Left forelimb (tissue), 1 donor: ENCODE measurements around the gene NUDT16L1.

Experiments
- DNase-seq: peaks from one replicate; pipeline ENCODE4 v3.0.0-alpha.2; 2018; ENCODE audit warnings: low spot score

NUDT16L1 gene

DNA sequence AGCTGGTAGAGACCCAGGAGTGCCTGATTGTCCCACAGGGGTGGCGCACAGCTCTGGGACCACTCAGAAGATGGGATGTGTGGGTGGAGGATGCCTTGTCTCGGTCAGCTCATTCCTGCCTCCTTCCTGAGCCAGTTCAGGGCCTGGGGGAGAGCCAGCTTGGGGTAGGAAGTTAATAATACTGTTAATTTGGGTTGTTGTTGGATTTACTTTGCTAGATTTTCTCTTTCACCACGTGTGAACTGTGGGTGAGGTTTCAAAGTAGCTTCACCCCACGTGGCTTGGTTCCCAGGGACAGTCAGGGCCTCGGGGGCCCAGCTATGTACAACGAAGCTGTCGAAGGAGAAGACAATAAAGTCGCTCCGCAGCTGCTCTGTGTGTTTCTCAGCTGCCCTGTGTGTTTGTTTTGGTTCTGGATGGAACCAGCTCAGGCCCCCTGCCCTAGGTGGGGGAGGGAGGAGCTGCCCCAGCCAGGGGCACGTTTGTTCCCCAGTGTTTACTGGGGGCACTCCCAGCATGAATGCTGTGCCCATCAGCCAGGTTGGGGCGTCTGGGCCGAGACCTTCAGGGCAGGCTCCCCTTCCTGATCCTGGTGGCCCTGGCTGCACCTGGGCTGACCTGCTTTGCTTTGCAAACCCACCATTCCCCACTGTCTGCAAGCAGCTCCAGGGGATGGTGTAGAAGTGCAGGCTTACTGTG is 2.3 kb downstream of the NUDT16L1 start:
- DNase-seq, result no peak

DNA sequence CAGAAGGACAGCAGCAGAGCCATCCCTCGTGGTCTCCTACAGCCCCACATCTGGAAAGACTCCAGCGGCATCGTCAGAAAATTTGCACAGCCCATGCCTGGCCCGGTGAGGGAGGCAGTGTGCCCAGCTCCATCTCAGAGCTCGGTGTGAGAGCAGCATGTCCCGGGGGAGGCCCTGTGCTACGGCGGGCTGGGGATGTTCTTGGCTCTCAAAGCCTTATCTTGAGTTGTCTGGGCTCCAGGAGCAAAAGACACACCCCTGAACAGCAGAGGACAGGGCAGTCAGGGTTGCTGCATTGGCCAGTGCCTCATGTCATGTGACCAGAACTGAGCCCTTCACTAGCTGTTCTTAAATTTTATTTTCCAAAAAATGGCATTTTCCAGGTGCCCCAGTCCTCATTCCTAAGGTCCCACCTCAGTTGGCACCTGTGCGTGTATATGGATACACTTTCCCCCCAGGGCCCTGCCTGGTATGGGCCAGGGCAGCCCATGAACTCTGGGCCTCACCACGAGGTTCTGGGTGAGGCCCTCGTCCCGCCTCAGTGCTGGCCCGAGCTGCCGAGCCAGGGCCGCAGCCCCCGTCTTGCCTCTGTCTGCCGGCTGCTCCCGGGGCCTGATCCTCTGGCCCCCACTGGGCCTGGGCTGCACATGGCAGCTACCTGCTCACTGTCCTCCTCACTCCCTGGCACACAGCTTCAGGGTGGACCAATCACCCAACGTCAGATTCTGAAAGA is 3.0 kb downstream of the NUDT16L1 start:
- no peak for DNase-seq

DNA sequence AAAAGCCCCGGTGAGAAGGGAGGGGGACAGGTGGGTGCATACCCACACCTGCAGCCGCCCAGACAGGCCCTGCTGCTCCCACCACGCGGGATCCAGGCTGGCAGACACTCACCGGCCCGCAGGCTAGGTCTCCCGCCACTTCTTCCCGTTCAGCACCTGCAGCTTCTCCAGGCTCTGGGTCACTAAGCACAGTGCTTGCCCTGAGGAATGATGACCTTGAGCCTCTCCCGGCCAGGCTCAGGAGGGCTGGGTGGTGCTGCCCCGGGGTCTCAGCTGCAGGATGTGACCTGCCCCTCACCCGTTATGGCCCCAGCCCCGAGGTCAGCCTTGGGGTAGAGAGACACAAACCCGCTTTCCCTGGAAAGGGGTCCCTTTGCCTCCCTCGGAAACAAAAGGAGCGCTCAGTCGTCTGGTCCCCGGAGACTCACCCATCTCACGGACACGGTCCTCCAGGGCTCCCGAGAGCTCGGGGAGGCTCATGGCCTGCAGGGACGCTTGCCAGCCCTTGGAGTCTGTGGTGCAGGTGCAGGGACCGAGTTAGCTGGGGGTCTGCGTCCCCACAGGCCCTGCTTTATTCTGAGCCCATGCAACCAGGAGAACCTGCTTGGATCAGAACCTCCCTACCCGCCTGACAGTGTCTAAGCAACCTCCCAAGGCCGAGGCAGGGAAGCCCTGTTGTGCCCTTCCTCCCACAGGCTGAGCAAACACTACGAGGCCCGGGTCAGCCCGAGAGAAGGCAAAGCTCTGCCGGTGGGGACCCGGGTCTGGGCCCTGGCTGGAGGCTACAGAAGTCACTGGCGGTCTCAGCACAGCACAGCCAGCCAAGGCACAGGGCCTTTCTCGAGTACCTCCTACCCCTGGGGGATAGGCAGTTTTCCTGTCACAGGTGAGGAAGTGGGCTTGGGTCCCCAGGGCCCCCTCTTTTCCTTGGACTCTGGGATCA is 3.8 kb downstream of the NUDT16L1 start:
- peak; percentile 64 for DNase-seq

DNA sequence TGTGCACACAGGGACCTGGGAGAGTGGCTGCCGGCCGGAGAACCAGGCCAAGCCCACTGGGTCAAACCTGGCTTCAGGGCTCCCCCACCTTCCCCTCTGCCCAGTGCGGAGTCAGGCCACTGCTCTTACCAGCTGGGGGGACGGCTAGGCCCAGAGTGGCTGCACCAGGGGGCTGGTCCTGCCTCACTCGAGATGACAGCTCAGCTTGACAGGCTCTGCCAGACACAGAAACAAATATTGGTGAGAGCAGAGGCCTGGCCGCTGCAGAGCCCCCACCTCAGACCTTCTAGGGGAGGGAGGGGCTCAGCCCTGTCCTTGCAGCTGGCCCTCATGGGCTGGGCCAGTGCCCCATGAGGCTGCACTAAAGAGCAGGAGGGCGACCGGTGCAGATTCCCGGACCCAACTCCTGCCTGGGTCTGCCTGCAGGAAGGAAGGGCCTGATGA is 4.5 kb downstream of the NUDT16L1 start:
- peak; percentile 59 for DNase-seq

DNA sequence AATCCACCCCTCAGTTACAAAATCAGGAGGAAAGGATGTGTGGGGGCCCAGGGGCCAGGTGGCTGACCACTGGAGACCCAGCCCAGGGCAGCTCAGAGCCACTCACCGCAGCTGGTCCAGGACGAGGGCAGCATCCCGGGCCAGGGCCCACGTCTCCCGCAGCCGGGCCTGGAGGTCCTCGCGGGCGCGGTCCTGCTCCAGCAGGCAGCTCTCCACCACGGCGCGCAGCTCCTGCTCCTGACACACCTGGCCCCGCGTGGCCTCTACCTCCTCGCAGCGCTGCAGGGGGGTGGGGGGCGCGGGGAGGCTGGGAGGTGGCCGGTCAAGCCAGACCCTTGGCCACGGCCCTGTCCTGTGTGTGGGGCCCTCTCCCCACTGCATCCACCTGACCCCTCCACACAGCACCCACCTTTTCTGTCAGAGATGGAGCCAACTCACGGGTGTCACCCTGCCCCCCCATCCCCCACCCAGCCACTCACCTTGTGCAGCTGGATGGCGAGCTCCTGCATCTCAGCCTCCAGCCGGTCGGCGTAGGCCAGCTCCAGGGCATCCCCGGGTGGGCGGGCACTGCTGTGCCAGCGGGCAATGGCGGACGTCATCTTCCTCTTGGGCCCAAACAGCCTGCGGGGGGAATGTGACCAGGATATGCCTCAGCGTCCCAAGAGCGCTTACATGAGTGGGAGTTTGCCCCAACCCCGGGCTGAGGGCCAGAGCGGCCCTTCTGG is 5.1 kb downstream of the NUDT16L1 start:
- DNase-seq, result peak; percentile 65

DNA sequence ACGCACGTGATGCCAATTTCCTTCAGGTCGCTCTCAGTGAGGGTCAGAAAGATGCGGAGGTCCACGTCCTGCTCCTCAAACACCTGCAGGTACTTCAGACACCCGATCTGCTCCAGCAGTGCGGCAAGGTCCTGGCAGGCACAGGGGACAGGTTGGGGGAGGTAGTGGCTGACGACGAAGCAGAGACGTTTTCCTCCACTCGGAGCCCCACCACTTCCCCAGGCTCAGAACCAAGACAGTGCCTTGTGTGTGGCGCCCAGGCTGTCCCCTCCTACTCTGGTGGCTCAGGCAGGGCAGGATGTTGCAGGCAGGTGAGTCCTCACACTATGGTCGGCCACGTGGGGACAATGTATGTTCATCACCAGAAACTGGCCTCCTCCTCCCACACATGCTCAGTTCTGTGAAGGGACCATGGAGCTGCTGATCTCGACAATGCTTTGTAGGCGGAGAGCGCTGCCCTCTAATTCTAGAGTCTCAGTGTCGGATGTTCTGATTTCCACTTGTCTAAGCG is 5.7 kb downstream of the NUDT16L1 start:
- DNase-seq, result no peak

DNA sequence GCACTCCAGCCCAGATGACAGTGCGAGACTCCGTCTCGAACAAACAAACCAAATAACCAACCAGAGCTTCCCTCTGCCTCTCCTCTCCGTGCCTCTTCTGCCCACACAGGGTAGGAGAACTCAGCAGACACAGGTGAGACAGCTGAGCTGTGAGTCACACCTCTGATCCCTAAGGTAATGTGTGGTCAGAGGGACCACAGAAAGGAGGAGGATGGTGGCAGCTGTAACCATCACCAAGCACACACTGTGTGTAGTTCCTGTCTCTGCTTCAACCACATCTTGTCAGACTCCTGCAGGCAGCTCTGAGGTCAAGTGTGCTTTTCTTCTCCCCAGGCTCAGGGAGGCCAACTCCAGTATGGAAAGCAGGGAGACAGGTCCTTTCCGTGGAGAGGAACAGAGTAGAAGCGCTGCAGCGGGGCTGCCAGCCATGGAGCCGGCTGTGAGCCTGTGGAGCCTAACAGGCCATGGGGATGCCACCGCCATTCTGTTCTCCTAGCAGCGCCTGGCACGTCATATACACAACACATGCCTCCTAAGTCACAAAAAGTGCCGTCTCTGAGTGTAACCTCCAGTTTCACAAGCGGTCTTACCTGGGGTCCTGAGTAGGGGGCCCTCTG is 7.1 kb downstream of the NUDT16L1 start:
- no peak for DNase-seq

DNA sequence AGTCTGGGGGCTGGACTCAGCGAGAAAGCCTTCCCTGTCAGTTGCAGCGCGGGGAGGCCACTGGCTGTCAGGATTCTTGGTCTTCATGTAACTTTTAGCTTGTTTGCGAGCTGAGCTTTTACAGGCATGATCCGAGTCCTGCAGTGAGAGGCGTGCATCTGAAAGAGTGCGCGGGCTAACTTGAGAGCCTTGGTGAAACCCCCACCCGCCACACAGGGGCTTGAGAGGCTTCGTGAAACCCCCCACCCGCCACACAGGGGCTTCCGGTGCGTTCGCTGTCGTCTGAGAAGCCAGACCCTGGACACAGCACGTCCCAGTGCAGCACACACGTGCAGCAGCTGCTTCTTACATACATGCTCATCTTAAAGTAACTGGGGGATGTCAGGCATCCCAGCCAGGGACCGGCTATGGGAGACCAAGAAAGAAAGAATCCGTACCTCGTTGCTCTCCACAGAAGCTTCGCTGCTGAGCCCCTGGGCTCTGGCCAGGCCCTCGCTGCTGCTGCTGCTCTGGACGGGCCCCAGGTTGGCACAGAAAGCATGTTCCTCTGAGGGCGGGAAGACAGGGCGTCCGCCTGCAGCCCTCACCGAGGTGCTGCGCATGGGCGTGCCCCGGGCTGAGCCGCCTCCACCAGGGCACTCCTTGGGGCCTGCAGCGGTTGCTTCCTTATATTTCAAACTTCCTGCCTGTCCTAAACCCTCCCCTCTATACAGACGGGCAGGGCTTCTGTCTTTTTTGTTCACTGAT is 7.8 kb downstream of the NUDT16L1 start:
- DNase-seq, result no peak

DNA sequence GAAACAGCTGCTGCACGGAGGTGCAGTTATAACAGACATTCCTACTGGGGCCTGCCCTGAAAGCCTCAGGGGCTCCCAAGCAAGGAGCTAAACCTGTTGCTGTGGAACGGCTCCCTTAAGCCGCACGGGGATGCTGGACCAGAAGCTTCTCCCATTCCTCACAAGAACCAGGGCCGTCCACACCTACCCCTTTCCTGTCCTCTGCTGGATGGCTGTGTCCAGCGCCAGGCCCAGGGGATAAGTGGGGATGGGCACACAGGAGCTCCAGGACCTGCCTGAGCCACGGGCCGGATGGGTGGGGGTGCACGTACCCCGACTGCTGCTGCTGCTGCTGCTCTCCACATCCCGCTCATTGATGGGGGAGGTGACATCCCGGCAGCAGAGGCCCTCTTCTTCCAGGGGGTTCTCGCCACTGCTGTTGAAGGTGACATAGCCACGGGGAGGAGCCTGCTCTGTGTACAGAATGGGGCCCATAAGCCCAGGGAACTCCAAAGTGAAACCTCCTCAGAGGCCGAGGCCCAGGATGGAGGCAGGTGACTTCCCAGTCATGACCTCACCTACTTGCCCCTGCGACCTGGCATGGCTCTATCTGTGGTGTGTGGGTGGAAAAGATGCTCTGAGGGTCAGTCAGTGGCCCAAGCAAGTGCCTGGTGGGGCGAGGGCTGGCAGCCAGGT is 8.6 kb downstream of the NUDT16L1 start:
- DNase-seq, result no peak

DNA sequence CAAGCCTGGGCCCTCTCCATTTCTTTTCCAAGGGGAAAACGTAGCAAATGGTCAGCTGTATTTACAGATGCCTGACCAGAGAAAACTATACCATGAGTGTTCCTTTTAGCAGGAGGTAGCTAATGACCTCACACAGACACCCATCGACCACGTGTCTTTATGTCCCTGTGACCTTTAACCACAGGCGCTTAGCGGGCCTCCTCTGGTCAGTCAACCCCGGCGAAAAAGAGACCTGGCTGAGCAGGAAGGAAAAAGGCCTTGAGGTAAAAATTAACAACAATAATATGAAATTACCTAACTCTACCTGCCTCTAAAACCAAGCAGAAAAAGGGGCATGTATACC is 9.1 kb downstream of the NUDT16L1 start:
- no peak for DNase-seq

DNA sequence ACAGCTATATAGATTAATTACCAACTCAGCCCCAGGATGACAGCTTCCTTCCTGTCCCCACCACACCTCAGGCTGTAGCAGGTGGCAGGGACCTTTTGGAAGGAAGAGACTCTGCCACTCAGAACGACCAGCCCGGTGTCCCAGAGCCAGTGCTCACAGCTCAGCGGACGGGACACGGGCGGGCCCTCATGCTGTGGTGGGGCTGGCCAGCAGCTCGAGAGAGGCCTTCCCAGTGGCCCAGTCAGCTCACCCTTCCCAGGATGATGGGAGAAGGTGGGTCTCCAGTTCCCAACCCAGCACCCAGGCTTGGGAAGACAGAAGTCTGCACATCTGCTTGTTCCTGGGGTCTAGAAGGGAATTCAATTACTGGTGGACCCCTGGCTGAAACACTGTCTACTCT is 10.5 kb downstream of the NUDT16L1 start:
- no peak for DNase-seq

DNA sequence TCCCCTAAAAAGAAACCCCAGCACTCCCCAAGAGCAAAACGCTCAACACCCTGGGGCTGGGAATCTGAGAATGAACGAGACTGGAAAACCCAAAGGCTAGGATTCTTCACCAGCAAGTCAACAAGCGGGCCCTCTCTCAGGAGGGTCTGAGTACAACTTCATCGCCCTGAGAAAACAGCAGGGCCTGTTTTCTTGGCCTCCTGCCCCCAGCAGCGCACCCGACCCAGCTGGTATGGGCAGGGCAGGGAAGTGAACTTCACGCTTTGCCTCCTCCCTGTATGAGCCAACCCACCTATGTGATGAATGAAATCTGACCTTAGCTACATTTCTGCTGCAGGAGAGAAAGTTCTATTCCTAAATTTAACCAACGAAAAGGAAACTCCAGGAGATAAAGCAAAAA is 11.1 kb downstream of the NUDT16L1 start:
- no peak for DNase-seq

DNA sequence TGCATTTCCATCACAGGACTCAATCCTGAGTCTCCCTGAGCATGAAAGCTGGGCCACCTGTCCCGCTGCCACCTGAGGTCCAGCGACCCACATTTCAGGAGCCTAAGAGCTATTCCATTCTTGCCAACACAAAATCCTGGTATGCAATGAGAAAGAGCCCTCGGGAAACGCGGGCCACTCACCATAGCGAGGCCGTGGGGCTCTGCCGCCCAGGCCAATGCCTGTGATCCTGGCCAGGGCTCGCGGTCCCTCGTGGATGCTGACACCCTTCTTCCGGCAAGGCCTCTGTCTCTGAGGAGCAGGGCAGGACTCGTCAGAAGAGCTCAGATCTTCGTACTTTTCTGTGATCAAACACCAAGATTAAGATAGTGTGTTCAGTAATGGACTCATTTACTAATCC is 11.6 kb downstream of the NUDT16L1 start:
- DNase-seq, result no peak

DNA sequence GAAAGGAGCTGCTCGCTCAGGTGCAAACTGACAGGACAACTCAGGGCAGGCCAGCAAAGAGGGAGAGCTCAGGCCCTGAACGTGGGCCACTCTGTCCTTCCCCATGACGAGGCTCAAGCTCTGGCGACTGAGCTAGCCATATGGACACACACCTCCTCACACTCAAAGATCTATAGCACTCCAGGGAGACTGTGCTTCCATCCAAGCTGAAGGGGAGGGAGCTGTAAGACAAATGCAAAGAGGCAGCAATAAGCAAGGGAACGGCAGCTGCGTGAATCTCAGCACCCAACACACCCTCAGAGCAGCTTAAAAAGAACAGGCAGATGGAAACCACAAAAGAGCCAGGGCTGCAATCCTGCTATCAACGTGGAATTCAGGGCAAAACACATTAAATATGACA is 13.5 kb downstream of the NUDT16L1 start:
- DNase-seq, result no peak

DNA sequence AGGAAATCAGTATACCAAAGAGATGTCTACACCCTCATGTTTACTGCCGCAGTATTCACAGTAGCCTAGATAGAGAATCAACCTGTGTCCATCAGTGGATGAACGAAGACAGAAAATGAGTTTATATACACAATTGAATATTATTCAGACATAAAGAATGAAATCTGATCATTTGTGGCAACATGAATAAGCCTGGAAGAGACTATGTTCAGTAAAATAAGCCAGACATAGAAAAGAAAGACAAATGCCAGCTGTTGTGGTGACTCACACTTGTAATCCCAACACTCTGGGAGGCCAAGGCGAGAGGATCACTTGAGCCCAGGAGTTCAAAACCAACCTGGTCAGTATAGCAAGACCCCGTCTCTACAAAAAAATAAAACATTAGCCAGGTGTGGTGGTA is 16.1 kb downstream of the NUDT16L1 start:
- DNase-seq, result no peak

DNA sequence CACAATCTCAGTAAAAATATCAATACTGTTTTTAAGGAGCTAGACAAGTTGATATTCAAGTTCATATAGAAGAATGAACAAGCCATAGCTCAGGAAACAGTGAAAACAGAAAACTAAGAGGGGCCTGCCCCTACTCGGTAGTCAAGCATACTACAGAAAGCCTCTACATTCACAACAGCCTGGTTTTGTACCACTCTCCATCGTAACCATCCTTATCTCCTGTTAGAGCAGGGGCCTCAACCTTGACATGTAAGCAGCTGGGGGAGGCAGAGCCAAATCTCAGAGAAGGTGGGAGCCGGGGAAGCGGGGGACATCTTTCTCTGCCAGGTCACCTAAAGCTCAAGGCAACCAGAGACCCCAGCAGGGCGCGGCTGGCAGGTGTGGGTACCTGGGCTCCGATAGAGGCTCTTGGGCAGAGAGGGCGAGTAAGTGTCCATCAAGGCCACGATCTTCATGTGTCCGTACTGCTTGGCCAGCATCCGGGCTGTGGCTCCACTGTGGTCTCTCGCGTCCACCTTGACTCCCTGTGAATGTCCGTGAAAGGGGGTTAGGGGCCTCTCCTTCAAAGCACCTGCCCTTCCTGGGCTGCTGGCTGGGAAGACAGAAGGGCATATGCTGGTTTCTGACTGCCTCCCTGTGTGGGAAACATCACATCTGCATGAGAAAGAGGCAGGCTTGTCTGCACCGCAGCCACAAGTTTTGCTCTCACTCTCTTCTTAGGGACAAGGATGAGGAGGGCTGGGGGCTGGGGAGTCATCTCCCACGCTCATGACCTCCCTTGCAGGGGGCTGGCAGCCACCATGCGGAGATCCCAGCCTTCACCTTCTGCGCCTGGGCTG is 20.5 kb downstream of the NUDT16L1 start:
- DNase-seq, result no peak

DNA sequence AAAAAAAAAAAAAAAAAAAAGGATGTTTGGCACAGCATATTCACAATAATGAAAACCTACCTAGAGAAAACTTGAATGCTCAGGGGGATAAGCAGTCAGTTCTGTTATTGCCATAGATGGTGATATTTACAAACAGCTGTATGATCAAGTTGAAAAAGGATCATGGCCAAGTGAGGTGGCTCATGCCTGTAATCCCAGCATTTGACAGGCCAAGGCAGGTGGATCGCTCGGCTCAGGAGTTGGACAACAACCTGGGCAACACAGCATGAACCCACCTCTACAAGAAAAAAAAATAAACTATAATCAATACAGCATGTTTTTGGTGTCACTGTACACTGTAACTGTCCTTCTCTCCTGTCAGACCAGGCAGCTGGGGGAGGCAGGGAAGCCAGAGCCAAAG is 21.6 kb downstream of the NUDT16L1 start:
- DNase-seq, result no peak

DNA sequence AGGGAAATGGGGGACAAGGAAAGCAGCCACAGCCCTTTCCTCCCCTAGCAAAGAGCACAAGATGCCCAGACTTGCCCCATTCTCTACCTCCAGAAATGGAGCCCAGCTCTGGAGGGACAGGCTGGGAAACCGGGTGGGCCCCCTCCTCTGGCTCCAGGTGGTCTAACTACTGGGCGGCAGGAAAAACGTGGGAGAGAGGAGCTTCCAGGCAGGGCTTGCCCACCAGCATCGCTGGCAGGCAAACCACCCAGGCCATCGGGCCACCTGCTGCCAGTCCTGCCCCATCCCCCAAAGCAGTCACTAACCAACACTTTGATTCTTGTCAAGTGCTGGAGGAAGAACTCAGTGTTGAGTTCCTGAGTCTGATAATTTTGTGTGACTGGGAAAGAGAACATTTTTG is 25.1 kb downstream of the NUDT16L1 start:
- DNase-seq, result no peak
